OCI-LY3 (cell line): ENCODE measurements around the gene TBCCD1.

ENCODE experiments used
- H2AFZ ChIP-seq: fragments of 200-600, 300-600 bp; shearing (Covaris generic); 2 replicates; pipeline ENCODE4 v1.6.0; 2014; ENCODE audit warnings: antibody characterized with exemption, low read depth, low read length
- H3K27ac ChIP-seq: fragments of 200-600, 300-600 bp; sonication (generic); 2 replicates; pipeline ENCODE4 v1.5.1; 2014; ENCODE audit warnings: mild to moderate bottlenecking, low read length, moderate library complexity, mixed read lengths
- H3K27me3 ChIP-seq: fragments of 200-600, 300-600 bp; sonication (generic); 2 replicates; pipeline ENCODE4 v1.6.1; 2014; ENCODE audit warnings: low read depth, low read length, mixed read lengths
- H3K36me3 ChIP-seq: fragments of 200-600, 300-600 bp; sonication (generic); replicated peaks from 2 replicates; pipeline ENCODE3; 2014; ENCODE audit warnings: low read depth, low read length, mixed read lengths
- H3K4me1 ChIP-seq: fragments of 300-600, 200-600 bp; sonication (generic); 2 replicates; pipeline ENCODE4 v1.6.1; 2014; ENCODE audit warnings: low read length, mixed read lengths
- H3K4me2 ChIP-seq: fragments of 200-600, 300-600 bp; sonication (generic); 2 replicates; pipeline ENCODE4 v1.6.1; 2014; ENCODE audit warnings: low read length, mixed read lengths
- H3K4me3 ChIP-seq: fragments of 300-600, 200-600 bp; sonication (generic); 2 replicates; pipeline ENCODE4 v1.5.1; 2014; ENCODE audit warnings: antibody characterized with exemption, mild to moderate bottlenecking, low read length, moderate library complexity
- H3K79me2 ChIP-seq: fragments of 300-600, 200-600 bp; shearing (Covaris generic); 2 replicates; pipeline ENCODE4 v1.6.1; 2014; ENCODE audit warnings: mild to moderate bottlenecking, low read length, mixed read lengths
- H3K9ac ChIP-seq: fragments of 300-600, 200-600 bp; shearing (Covaris generic); 2 replicates; pipeline ENCODE4 v1.6.0; 2014; ENCODE audit warnings: mild to moderate bottlenecking, low read length, moderate library complexity
- H3K9me3 ChIP-seq: fragments of 200-600, 300-600 bp; shearing (Covaris generic); 2 replicates; pipeline ENCODE4 v1.6.1; 2014; ENCODE audit warnings: low read length, mixed read lengths; ENCODE audit not compliant: insufficient read depth
- H4K20me1 ChIP-seq: fragments of 200-600, 300-600 bp; sonication (generic); 2 replicates; pipeline ENCODE4 v1.6.1; 2016; ENCODE audit warnings: low read length, mixed read lengths; ENCODE audit not compliant: insufficient read depth
- EZH2phosphoT487 ChIP-seq: fragments of 200-600 bp; shearing (Covaris generic); IDR thresholded peaks from 2 replicates; pipeline ENCODE4 v1.6.1; 2018; ENCODE audit warnings: antibody characterized with exemption, mixed run types, low read depth
- TF ChIP-seq, protein P1 (sequence below): fragments of 200-600, 300-600 bp; sonication (generic); IDR thresholded peaks from 2 replicates; pipeline ENCODE4 v1.5.1; 2014; ENCODE audit warnings: antibody characterized with exemption, low read length, low read depth

The TBCCD1 gene

DNA sequence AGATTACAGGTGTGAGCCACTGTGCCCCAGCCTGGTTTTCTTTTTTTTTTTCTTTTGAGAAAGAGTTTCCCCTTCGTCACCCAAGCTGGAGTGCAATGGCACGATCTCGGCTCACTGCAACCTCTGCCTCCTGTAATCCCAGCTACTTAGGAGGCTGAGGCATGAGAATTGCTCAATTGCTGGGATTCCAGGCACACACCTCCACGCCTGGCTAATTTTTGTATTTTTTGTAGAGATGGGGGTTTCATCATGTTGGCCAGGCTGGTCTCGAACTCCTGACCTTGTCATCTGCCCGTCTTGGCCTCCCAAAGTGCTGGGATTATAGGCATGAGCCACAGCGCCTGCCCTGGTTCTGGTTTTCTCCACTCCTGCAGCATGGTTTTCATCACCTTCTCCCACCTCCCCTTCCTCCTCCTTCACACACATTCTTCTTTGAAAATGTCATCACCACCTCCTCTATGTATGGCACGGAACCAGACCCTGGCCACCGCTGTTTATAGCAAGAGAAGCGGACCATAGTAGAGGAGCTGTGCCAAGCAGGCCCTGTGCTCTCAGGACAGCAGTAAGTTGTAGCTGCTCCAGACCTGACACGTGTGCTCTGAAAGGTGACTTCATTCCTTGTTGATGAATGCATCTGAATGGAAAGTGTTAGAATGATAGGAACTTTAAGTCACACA, 31.1 kb upstream of the TBCCD1 start:
- Histone ChIP-seq H3K9me3 (no peaks in the 10 kb centered on the region), H3K27ac (no peak overlapping the region), H3K4me2 (no peak overlapping the region), H3K79me2 (no peaks in the 10 kb centered on the region), H4K20me1 (no peaks in the 10 kb centered on the region), H3K36me3 (no peaks in the 10 kb centered on the region), H3K4me3 (no peak overlapping the region), H3K4me1 (no peaks in the 10 kb centered on the region), H3K9ac (no peak overlapping the region), H3K27me3 (no peaks in the 10 kb centered on the region), H2AFZ (no peak overlapping the region)
- TF ChIP-seq, protein P1, sequence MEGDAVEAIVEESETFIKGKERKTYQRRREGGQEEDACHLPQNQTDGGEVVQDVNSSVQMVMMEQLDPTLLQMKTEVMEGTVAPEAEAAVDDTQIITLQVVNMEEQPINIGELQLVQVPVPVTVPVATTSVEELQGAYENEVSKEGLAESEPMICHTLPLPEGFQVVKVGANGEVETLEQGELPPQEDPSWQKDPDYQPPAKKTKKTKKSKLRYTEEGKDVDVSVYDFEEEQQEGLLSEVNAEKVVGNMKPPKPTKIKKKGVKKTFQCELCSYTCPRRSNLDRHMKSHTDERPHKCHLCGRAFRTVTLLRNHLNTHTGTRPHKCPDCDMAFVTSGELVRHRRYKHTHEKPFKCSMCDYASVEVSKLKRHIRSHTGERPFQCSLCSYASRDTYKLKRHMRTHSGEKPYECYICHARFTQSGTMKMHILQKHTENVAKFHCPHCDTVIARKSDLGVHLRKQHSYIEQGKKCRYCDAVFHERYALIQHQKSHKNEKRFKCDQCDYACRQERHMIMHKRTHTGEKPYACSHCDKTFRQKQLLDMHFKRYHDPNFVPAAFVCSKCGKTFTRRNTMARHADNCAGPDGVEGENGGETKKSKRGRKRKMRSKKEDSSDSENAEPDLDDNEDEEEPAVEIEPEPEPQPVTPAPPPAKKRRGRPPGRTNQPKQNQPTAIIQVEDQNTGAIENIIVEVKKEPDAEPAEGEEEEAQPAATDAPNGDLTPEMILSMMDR: no peak
- no peak for TF ChIP-seq EZH2phosphoT487

DNA sequence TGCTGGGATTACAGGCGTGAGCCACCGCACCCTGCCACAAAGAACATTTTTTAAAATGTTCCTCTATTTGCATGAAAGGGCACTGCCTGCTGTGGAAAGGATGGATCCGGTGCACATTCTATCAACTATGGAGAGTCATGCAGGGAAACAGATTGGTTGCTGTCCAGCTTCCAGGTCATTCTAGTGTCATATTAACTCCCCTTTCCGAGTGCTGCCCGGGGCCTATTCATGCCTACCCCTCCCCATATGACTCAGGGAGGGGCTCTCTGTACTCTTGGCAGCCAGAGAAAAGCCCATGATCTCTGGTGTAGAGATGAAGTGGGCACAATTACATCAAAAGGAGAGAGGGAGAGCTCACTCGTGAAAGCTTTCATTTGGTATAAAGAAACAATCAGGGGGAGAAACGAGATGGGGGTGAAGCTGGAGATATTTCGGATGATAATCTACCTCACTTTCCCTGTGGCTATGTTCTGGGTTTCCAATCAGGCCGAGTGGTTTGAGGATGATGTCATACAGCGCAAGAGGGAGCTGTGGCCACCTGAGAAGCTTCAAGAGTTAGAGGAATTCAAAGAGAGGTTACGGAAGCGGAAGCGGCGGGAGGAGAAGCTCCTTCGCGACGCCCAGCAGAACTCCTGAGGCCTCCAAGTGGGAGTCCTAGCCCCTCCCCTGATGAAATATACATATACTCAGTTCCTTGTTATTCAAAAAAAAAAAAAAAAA, 29.6 kb upstream of the TBCCD1 start:
- Histone ChIP-seq H3K4me2 (no peak overlapping the region), H3K4me3 (no peak overlapping the region), H3K36me3 (no peaks in the 10 kb centered on the region), H3K9ac (no peak overlapping the region), H3K27me3 (no peaks in the 10 kb centered on the region), H3K4me1 (no peaks in the 10 kb centered on the region), H3K79me2 (no peaks in the 10 kb centered on the region), H2AFZ (no peak overlapping the region), H3K27ac (no peak overlapping the region), H4K20me1 (no peaks in the 10 kb centered on the region), H3K9me3 (no peaks in the 10 kb centered on the region)
- TF ChIP-seq, protein P1: no peak
- no peak for TF ChIP-seq EZH2phosphoT487

DNA sequence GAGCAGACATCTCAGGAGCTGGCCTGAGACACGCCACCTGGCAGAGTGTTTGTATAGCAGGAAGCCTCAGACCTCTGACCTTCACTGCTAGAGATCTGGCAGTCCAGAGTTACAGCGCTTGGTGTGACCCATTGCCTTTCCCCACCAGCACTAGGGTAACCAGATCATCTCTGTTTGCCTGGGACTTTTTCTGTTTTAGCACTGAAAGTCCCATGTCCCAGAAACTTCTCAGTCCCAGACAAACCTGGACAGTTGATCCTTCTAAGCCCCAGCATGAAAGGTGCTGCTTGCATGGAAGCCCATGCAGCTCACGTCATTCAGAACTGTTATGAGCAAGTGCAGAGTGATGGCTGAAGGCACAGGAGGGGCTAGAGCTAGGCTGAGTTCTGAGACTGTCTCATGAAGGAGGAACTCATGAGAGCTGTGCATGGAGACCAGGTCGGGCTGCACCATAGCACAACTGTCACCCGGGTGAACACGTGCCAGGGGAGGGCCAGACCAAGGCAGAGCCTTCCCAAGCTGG, 27.5 kb upstream of the TBCCD1 start:
- Histone ChIP-seq H3K9ac (no peak overlapping the region), H3K27me3 (no peaks in the 10 kb centered on the region), H3K36me3 (no peaks in the 10 kb centered on the region), H3K79me2 (no peaks in the 10 kb centered on the region), H3K4me1 (no peaks in the 10 kb centered on the region), H3K4me3 (no peak overlapping the region), H4K20me1 (no peaks in the 10 kb centered on the region), H2AFZ (no peak overlapping the region), H3K4me2 (no peak overlapping the region), H3K27ac (no peak overlapping the region), H3K9me3 (no peaks in the 10 kb centered on the region)
- TF ChIP-seq EZH2phosphoT487: no peak
- TF ChIP-seq, protein P1: no peak

DNA sequence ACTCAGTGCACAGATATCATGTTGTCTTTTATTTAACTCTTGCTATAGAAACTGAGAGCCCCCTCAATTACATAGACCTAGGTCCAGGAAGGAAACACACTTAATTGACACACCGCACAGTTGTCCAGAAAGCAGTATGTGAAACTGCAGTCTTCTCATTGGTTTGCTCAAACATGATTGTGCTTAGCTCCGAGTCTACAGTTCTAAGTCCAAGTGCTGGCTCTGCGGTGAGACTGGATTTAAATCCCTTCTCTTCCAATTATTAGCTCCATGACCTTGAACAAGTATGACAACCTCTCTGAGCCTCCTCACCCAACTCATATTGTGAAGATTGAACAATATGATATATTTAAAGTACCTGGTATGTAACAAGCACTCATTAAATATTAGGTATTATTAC, 26.7 kb upstream of the TBCCD1 start:
- Histone ChIP-seq H3K4me1 (no peaks in the 10 kb centered on the region), H3K4me2 (no peak overlapping the region), H2AFZ (no peak overlapping the region), H3K79me2 (no peaks in the 10 kb centered on the region), H3K9ac (no peak overlapping the region), H3K27me3 (no peaks in the 10 kb centered on the region), H4K20me1 (no peaks in the 10 kb centered on the region), H3K36me3 (no peaks in the 10 kb centered on the region), H3K4me3 (no peak overlapping the region), H3K27ac (no peak overlapping the region), H3K9me3 (no peaks in the 10 kb centered on the region)
- TF ChIP-seq, protein P1: no peak
- no peak for TF ChIP-seq EZH2phosphoT487
